GM23338 (cell line): ENCODE data around the gene ABI1. TPM values are rescaled to one million over a fixed set of nuclear protein-coding genes. Genes with fewer than 3 reads are reported as not detected.

Source experiments
- ATAC-seq: fragments of 200-7000 bp; cut with Tn5 transposase; 3 replicates; pipeline ENCODE4 v1.9.1; 2020
- DNase-seq: peaks from one replicate; pipeline ENCODE4 v3.0.0-alpha.2; 2015; ENCODE audit warnings: low spot score
- H2AFZ ChIP-seq: fragments of 200-600 bp; sonication (generic); 2 replicates; pipeline ENCODE4 v1.8.0; 2016; ENCODE audit warnings: antibody characterized with exemption, mild to moderate bottlenecking, moderate library complexity
- H3F3A ChIP-seq: fragments of 200-600 bp; sonication (generic); replicated peaks from 2 replicates; pipeline ENCODE4 v1.8.0; 2017; ENCODE audit warnings: antibody characterized with exemption, mixed run types, low read depth
- H3K27ac ChIP-seq: fragments of 200-600 bp; sonication (generic); 2 replicates; pipeline ENCODE4 v1.6.1; 2016; ENCODE audit warnings: low read depth
- H3K27me3 ChIP-seq: fragments of 200-600 bp; sonication (generic); 2 replicates; pipeline ENCODE4 v1.8.0; 2016; ENCODE audit warnings: mild to moderate bottlenecking, mixed run types, moderate library complexity; ENCODE audit not compliant: insufficient read depth
- H3K36me3 ChIP-seq: fragments of 200-600 bp; sonication (generic); 2 replicates; pipeline ENCODE4 v1.8.0; 2016; ENCODE audit warnings: mild to moderate bottlenecking; ENCODE audit not compliant: insufficient read depth
- H3K4me1 ChIP-seq: fragments of 200-600 bp; sonication (generic); 2 replicates; pipeline ENCODE4 v1.8.0; 2016; ENCODE audit warnings: mild to moderate bottlenecking, moderate library complexity; ENCODE audit not compliant: insufficient read depth
- H3K4me2 ChIP-seq: fragments of 200-600 bp; sonication (generic); 2 replicates; pipeline ENCODE4 v1.7.1; 2017; ENCODE audit warnings: mixed run types
- H3K4me3 ChIP-seq: fragments of 200-600 bp; sonication (generic); 2 replicates; pipeline ENCODE4 v1.6.1; 2016; ENCODE audit warnings: mixed run types
- H3K79me2 ChIP-seq: fragments of 200-600 bp; sonication (generic); replicated peaks from 2 replicates; pipeline ENCODE4 v1.8.0; 2017; ENCODE audit warnings: mild to moderate bottlenecking; ENCODE audit not compliant: insufficient read depth
- H3K9me2 ChIP-seq: fragments of 200-600 bp; sonication (generic); 2 replicates; pipeline ENCODE4 v1.8.0; 2017; ENCODE audit not compliant: insufficient read depth
- H4K20me1 ChIP-seq: fragments of 200-600 bp; sonication (generic); replicated peaks from 2 replicates; pipeline ENCODE4 v1.8.0; 2017; ENCODE audit warnings: mild to moderate bottlenecking; ENCODE audit not compliant: insufficient read depth
- H3K27ac Mint-ChIP-seq: 2 replicates; pipeline ENCODE4 v1.8.0; 2020; ENCODE audit warnings: inconsistent platforms, mild to moderate bottlenecking, moderate library complexity, mixed read lengths
- H3K27me3 Mint-ChIP-seq: 3 replicates; pipeline ENCODE4 v1.8.0; 2022; ENCODE audit warnings: low read depth, mild to moderate bottlenecking, moderate library complexity, mixed read lengths, inconsistent platforms; ENCODE audit not compliant: insufficient read depth, poor library complexity
- H3K36me3 Mint-ChIP-seq: 3 replicates; pipeline ENCODE4 v1.8.0; 2021; ENCODE audit warnings: low read depth, mild to moderate bottlenecking, inconsistent platforms, moderate library complexity, mixed read lengths
- H3K4me1 Mint-ChIP-seq: 3 replicates; pipeline ENCODE4 v1.8.0; 2020; ENCODE audit warnings: mild to moderate bottlenecking, inconsistent platforms, mixed read lengths
- H3K4me3 Mint-ChIP-seq: 3 replicates; pipeline ENCODE4 v1.8.0; 2021; ENCODE audit warnings: moderate library complexity, mild to moderate bottlenecking, inconsistent platforms, mixed read lengths
- H3K9me3 Mint-ChIP-seq: 3 replicates; pipeline ENCODE4 v1.8.0; 2020; ENCODE audit warnings: moderate library complexity, mild to moderate bottlenecking, inconsistent platforms, mixed read lengths
- CREB1 ChIP-seq: fragments of 250-450 bp; sonication (Bioruptor Pico); IDR thresholded peaks from 2 replicates; pipeline ENCODE4 v1.5.0; 2020; ENCODE audit warnings: low read depth, mild to moderate bottlenecking, moderate library complexity
- CTCF ChIP-seq, 2 experiments: fragments of 200-600 bp in 1 of 2; sonication (generic) in 1 of 2; conservative IDR thresholded peaks; 2 replicates each; pipeline versions ENCODE4 v1.5.1 to v1.6.1; 2016 to 2017; ENCODE audit warnings: antibody characterized with exemption in 2 of 2, low read depth in 2 of 2, mild to moderate bottlenecking in 2 of 2, moderate library complexity in 1 of 2
- ETS1 ChIP-seq: IDR thresholded peaks from 2 replicates; pipeline ENCODE4 v1.6.1; 2016; ENCODE audit warnings: antibody characterized with exemption
- NANOG ChIP-seq: IDR thresholded peaks from 2 replicates; pipeline ENCODE4 v1.6.1; 2016; ENCODE audit warnings: antibody characterized with exemption, borderline replicate concordance
- ZNF462 ChIP-seq: fragments of 250-450 bp; sonication (Bioruptor Pico); IDR thresholded peaks from 2 replicates; pipeline ENCODE4 v1.5.0; 2020; ENCODE audit warnings: mild to moderate bottlenecking, moderate library complexity
- polyA plus RNA-seq: library from polyadenylated mRNA; unstranded; fragments of >200 nt; fragmentation: Nextera tagmentation; extraction: Ambion mirVana; gene quantifications from 2 replicates; pipeline ENCODE4 v1.2.1, GENCODE V29; 2016
- total RNA-seq: library from RNA; depleted of rRNA; stranded (reverse); fragments of >200 nt; shearing (Covaris generic); gene quantifications from 2 replicates; pipeline ENCODE4 v1.2.3, GENCODE V29; 2014

ABI1 gene
- total and polyA plus RNA-seq, 2 experiments from 2014 or later, result 22.3 to 30.7 TPM

- no peak for TF ChIP-seq ZNF462 (CRISPR knock-in tag)
Observed at GRCh38 chr10:26735435-26735834, 125.3 kb downstream of the ABI1 start (continued).

GRCh38 chr10:26733750-26734568, 126.8 kb downstream of the ABI1 start:
- no peak overlapping the region for H3K4me2 ChIP-seq
- Mint-ChIP-seq H3K27me3 (peaks cover 4% of the 10 kb centered on the region), H3K4me1 (peaks cover 13% of the 10 kb centered on the region; the same call in 2 of the 3 replicates), H3K27ac (peak overlapping the region; percentile 91), H3K36me3 (peaks cover 63% of the 10 kb centered on the region), H3K9me3 (no peaks in the 10 kb centered on the region), H3K4me3 (no peak overlapping the region)
- H3K36me3 ChIP-seq, result peaks cover 8% of the 10 kb centered on the region; the same call in 1 of the 2 replicates
- peaks cover 7% of the 10 kb centered on the region; the same call in 1 of the 2 replicates for H4K20me1 ChIP-seq
- DNase-seq (peak; percentile 46), ATAC-seq (peak; percentile 86)
- H3F3A ChIP-seq, result no peaks in the 10 kb centered on the region
- no peak overlapping the region; the same call in 1 of the 2 replicates for H3K27ac ChIP-seq
- H3K4me3 ChIP-seq, result no peak overlapping the region
- no peaks in the 10 kb centered on the region for H3K79me2 ChIP-seq
- H3K9me2 ChIP-seq, result no peaks in the 10 kb centered on the region
- no peak overlapping the region for H2AFZ ChIP-seq
- no peaks in the 10 kb centered on the region for H3K4me1 ChIP-seq
- no peaks in the 10 kb centered on the region for H3K27me3 ChIP-seq
- TF ChIP-seq NANOG (no peak), CREB1 (CRISPR knock-in tag) (no peak), ETS1 (no peak), CTCF (conservative IDR thresholded peaks at IDR 0.05; ENCODE audit: low read depth in 2 of 2) (no peak)
